GM18867 (cell line): Measurements from ENCODE around the gene FOXO3.

Experiments
- ATAC-seq: cut with Tn5 transposase; IDR thresholded peaks from one replicate; pipeline ENCODE4 v1.9.1; 2021; ENCODE audit warnings: mild to moderate bottlenecking, moderate library complexity; ENCODE audit not compliant: unreplicated experiment

The FOXO3 gene

DNA sequence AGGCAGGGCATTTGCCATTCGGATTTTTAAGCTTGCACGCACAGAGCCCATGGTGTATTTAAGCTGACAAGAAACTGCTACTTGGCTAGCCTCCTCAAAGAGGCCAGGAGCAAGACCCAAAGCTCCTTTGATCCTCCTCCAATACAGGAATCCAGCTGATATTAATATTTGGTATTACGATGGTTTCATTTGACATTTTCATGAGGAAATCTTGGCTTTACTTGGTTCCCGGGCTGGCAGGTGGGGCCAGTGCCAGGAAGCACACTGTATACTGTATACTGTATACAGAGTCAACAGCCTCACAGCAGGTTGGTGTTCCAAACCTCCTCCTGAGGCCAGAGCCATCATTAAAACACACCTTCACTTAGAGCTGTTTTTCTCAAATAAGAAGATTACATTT is 149.3 kb downstream of the FOXO3 start:
- ATAC-seq: no peak

DNA sequence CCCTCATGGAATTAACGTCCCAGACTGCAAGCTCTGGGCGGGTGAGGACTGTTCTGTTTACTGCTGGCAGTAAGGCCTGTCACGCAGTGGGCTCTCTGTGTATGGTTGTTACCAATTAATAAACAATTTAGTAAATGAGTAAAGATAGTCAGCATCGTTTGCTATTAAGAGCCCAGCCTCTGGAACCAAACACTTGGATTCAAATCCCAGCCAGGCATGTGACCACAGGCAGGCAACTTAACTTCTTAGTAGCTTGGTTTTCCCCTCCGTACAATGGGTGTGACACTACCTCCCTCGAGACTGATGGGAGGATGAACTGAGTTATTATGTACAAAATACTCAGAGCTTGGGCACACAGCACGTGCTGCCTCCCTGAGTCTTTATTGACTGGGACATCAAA is 149.8 kb downstream of the FOXO3 start:
- ATAC-seq: no peak

DNA sequence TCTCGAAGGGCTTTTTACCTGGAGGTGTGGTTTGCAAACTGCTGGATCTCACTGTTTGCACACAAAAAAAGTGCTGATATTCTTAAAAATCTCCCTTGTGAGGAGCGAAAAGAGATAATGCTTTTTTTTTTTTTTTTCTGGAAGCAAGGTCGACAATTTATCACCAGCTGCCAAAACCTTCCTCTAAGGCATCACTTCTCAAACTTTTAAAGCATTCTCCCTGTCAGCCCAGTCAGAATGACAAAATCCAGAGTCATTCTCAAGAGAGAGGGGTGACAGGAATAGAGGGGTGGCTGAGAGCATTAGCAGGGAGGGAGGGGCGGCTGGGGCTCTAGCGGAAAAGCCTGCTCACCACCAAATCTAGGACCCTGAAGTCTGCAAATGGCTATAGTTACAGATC is 150.4 kb downstream of the FOXO3 start:
- ATAC-seq: no peak

DNA sequence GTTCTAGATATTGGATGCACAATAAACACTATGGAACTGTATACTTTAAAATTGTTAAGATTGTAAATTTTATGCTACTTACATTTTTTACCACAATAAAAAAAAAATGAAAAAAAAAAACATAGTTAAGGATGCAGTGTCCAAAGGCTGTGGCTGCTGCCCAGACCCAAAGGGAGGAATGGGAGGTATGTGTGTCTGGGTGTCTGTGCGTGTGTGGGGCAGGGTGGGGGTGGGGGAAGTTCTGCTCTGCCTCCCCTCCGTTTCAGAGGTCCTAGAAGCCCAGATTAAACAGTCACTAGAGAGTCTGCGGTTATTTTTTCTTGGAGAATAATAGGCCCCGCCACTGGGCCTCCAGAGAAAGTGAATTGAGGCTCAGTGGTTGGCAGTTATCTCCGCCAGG is 151.1 kb downstream of the FOXO3 start:
- ATAC-seq: no peak

DNA sequence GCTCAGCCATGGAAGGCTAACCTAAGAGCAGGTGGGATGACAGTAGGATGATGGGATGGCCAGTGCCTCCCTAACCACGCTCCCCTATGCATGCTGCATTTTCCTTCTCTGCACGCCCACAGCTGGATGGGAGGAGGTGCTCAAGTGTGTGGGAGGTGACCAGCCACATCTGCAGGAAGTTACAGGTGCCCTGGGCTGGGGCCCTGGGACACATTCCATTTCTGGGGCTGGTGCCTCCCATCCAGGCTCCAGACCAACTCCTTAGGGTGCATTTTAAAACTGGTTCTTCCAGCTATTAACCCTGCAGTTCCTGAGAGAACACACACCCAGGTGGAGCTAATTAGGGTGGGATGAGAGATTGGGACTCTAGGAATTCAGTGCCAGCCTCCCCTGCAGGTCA is 152.2 kb downstream of the FOXO3 start:
- ATAC-seq: no peak

DNA sequence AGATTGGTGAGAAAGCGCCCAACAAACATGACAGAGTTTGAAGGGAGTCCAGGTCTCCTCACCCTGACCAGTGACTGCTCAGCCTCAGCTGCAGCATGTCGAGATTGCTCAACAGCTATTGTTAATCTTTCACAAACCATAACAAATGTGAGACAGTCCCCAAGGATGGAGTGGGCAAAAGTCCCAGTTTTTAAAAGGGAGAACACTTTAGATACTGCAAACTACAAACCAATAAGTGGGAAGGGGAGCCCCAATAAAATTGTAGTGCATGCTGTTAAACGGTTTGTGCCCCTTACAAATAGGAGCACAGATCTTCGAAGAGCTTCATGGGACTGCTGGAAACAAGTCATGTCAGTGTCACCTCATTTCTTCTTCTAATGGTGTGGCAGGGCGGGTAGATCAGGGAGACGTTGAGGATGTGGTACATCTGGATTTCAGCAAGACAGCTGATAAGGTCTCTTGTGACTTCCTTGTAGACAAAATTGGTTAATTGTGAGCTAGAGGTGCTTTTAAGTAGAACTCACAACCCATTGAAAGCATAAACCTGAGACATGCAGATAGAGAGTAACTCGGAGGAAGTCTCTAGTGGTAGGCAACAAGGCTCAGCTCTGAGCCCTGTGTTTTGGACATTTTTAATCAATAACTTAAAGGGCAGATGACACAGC is 153.5 kb downstream of the FOXO3 start:
- no peak for ATAC-seq

DNA sequence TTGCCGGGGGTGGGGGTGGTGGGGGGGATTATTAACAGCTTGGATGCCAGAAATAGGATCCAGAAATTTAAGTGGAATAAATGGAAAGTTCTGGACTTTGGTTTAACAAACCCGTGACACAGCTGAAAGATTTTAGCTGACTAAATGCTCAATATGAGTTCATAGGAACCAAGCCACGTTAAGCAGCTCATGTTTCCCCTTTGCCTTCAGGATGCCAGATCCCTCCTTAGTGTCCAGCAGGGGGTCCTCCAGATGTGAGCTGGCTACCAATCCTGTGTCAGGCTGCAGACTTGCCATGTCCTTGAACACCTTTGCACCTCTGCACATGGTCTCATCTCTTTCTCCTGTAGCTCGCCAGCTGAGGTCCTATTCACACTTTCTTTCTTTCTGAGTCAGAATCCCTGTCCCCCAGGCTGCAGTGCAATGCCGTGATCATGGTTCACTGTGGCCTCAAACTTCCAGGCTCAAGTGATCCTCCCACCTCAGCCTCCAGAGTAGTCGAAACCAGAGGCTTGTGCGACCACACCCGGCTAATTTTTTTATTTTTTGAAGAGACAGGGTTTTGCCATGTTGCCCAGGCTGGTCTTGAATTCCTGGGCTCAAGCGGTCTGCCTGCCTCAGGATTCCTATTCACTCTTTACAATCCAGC is 154.2 kb downstream of the FOXO3 start:
- no peak for ATAC-seq

DNA sequence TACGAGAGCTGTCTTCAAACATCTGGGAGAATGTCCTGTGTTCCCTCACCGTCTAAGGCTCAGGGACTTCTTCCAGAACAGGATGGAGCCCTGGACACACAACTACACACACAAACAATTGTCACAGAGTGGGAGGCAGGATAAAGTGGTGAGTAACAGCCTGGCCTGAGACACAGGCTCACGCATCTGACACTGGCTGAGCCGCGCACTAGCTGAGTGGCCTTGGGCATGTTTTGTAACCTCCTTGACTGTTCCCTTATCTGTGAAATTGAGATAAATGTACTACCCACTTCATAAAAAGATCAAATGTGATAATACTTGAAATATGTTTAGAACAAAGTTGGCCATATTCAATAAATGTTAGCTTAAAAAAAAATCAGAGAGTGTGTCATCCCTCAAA is 155.1 kb downstream of the FOXO3 start:
- ATAC-seq: no peak

DNA sequence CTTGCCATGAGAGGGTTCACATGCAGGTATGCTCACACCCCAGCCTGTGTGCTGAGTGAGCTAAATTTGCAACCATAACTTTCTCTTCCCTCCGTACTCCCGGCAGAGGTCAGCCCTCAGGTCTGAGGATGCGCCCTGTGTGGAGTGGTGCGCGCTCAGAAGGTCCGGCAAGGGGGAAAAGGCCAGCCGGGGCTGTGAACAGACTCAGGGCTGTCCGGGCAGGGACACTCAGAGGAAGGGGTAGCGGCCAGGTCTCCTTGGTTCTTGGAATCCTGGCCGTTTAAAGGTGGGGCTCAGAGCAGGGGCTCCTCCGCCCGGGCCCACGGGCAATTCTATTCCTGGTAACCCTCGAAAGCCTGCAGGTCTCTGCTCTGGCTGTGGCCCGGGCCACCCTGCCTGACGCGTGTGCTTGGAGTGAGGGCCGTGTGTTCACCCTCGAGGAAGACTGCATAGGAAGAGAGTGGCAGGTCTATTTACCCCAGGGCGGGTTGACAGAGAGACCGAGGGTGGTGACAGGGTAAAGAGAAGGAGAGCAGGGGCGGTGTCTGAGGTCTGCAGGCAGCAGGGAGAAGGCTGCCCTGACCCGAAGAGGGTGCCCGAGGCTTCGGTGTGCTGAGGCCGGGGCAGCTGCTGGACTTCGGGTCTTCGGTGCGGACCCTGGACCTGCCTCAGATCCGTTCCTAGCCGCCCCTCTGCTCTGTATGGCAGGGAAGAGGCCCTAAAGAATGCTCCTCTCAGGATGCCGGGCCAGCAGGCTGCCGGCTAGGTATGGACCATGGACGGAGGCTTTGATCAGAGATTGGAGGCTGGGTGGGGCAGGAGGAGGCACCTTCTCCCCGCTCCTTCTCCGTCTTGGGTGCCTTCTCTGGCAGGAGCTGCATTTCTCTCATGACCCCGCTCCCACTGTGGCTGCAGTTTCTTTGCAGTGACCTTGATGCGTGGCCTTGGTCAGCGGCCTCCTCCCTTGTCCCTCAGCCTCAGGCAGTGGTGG is 156.4 kb downstream of the FOXO3 start:
- ATAC-seq: no peak

DNA sequence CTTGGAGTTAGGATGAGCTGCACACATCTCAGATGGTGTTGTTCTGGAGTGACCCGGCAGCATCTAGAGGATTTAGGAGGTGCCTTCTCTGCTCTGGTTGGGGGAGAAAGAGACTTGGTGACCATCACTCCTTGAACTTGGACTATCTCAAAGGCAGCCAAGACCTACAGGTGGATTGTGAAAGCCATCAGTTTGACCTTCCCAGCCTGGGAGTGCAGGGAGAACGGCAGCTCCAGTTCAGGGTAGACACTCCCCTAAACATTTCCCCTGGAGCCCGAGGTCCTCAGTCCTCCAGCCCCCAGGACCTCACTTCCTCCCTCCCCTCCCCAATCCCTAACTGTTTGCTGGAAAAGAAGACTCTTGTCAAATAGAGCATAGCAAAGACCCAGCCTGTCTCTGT is 158.8 kb downstream of the FOXO3 start:
- no peak for ATAC-seq

DNA sequence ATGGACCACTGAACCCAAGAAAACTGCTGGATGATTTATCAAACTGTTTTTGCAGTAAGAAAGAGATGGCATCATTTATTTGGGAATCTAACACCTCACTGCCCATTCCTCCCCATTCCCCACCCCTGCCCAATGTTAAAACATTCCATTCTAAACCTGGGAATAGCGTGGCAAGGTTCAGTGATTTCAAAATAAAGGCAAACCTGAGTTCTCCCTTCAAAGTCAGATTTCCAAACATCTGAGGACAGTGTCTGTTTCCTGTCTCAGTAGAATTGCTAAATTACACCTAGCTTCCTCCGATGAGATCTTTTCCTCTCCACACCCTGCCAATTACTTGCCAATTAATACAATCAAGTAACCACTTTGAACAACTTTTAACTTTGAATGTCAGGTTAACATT is 160.1 kb downstream of the FOXO3 start:
- no peak for ATAC-seq

DNA sequence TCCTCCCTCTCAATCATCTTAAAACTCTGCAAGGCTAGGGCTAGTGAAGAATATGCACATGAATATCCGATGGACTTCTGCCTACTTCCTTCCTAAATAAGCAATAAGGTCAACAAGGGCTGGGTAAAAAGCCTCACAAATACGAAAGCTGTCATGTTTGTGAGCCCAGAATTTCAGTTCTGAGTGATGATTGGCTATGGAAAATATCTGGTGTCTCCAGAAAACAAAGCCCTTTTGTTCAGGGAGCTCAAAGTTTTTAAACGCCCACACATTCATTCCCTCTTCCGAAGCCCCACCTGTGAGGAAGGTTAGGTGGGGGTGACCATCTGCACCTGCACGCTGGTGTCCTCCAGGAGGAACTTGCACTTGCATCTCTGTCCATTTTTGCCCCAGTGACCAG is 160.6 kb downstream of the FOXO3 start:
- ATAC-seq: no peak

DNA sequence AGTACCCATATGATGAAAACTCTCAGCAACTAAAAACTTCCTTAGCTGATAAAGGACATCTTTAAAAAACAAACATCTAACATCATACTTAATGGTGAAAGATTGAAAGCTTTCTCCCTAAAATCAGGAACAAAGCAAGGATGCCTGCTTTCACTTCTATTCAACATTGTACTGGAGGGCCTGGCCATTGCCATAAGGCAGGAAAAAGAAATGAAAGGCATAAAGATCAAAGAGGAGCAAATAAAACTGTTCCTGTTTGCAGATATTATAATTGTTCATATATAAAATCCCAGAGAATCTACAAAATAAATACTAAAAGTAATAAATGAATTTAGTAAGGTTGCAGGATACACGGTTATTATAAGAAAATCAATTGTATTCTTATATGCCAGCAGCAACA is 162.9 kb downstream of the FOXO3 start:
- no peak for ATAC-seq

DNA sequence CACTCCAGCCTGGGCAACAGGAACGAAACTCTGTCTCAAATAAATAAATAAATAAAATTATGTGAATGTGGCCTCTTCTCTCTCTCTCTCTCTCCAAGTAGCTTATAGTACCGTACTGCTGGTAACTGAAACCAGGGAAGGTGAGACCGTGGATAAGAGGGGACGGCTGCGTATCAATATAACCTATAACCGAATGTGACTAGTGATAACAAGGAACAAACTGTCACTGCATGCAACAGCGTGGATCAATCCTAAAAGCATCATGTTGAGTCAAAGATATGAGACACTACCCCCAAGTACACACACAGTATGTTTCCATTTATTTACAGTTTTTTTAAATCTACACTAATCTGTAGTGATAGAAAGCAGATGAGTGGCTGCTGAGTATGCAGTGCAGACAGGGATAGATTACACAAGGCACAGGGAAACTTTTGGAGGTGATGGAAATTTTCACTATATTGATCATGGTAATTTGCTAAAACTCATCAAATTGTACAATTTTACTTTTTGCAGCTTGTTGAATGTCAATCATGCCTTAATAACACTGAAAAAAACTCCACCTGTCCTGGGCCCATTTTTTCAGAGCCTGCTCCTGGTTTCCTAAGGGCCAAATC is 166.1 kb downstream of the FOXO3 start:
- ATAC-seq: no peak

DNA sequence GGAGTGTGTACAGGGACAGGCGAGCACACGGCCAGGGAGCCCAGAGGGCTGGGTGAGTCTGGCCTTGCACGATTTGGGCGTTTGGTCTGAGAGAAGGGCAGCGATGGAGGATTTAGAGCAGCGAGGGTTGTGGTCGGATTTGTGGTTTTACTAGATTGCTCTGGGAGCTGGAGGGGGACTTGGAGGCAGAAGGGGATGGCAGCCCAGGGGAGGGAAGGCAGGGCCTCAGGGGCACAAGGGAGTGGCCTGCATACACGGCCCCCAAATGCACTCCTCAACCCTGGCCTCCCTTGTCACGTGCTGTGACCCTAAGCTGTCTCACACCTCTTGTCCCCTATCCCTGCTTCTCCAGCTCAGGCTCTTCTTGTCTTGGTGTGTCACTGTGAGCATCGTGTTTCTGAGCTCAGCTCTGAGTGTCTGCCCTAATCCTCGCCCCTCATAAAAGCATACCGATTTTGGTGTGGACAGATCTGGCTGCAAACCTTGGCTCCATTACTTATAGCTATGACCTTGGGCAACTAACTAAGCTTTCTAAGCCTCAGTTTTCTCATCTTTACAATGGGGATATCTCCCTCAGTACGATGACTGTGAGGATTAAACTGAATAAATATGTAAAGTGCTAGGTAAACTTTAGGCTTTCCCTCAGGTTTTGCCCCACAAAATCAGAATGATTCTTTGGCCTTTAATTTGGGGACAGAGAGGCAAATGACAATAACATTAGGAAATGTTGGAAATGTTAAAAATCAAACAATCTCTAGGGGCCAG is 167.4 kb downstream of the FOXO3 start:
- ATAC-seq: no peak

DNA sequence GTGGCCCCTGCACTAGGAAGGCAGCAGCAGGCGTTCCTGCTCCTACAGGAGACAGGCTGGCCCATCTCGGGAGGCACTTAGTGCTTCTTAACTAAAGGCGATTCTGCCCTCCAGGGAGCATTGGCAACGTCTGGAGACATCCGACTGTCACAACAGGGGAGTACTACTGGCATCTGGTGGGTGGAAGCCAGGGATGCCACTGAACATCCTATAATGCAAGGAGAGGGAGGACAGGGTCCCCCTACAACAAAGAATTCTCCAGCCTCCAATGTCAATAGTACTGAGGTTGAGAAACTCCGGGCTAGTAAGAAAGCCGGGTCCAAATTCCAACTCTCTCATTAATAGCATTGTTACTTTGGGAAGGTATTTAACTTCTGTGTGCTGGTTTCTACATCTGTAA is 168.1 kb downstream of the FOXO3 start:
- no peak for ATAC-seq

DNA sequence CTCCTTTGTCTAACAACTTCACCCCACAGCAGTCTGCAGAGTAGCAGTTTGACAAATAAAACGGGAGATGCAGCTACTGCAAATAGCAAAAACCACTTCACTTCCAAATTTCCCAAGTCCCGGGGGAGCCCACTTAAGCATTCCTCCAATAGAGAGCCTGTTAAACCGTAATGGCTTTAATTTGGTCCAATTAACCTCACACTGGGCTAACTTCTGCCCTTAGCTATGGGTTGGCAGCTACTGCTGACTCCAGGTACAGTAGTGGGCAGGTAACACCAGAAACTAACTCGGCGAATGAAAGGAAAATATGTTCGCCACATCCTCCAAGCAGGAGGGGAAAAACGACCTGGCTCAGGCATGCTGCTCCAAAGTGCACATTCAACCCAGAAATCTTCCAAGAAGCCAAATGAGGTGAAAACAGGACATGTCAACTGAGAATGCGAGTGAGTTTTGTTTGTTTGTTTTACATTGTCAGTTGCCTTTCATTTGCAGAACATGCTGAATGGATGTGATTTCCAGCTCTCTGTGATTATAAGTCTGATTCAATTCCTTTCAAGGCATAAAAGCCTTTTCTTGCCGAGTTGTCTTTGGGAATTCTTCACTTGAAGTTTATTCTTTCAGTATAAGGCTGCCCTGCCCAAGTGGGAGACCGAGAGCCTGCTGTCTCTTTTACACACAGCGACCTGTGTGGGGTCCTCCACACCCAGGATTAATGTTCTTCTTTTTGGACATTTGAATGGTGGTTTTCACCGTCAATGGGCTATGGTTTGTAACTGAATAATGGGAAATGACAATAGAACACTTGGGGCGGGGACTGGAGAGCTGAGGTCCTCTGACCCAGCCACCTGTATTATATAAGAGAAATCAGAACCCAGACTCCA is 170.2 kb downstream of the FOXO3 start:
- ATAC-seq: no peak

DNA sequence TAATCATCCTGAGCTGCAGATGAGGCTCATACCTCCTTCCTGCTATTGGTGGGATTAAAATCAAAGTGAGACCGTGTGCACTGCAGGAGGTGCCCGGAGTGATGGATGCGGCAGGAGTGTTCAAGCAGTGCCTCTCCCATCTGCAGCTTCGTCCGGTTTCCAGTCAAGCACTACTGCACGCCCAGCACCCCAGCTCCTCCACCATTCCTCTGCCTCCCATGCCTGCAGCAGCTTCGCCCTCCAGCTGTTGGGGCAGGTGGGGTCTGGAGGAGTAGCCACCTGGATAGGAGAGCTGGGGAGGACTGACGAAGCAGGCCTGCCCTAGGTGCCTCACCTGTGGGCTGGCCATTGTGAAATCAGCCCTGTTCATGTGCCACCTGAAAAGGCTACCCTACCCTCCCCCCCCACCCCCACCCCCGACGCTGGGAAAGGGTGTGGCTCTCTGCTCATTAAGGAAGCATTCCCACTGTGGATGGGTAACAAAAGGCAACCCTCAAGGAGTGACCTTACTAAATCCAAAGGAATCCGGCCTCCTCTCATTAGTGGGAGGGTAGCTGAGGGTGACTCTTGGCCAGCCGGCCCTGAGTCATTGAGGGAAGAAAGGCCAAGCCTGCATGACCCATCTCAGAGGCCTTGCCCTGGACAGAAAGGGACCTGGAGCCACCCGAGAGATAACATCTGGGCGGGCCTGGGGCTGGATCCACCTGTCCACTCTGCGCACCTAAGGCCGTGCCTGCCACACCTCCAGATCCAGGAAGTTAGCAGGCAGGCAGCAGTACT is 171.6 kb downstream of the FOXO3 start:
- ATAC-seq: no peak

DNA sequence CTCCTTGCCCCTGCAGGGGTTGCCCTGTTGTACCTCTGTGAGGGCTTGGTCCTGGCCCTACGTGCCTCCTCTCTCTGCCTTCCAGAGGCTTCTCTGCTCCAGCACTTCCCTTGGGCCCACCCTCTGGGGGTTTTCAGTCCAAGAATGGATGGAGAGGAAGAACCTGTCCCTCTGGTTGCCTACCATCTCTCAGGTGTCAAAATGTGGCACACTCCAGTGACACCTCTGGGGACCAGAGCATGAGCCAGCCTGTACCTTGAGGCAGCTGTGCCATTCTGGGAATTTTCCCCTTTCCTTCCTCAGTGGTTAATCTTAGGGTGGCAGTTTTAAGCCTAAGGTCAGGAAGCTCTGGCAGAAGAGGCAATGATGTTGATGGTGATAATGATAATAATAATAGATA is 172.3 kb downstream of the FOXO3 start:
- ATAC-seq: no peak
